ENCODE measurements around the gene RHOF.

Gene RHOF

DNA sequence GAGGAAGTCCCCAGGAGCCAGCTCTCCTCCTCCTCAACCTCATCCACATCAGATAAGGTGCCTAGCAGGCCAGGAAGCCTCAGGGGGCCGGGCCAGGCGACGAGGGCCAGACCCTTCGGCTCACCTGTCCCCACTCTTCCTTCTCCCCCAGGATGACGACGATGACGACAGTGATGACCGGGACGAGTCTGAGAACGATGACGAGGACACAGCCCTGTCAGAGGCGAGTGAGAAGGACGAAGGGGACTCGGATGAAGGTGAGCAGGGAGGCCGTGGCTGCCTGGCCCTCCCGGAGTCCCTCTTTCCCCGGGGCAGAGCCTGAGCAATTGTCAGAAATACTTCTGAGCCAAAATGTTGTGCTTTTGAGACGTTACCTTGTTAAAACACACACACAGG is 24.2 kb upstream of the RHOF start:
- DNase-seq = no peak

DNA sequence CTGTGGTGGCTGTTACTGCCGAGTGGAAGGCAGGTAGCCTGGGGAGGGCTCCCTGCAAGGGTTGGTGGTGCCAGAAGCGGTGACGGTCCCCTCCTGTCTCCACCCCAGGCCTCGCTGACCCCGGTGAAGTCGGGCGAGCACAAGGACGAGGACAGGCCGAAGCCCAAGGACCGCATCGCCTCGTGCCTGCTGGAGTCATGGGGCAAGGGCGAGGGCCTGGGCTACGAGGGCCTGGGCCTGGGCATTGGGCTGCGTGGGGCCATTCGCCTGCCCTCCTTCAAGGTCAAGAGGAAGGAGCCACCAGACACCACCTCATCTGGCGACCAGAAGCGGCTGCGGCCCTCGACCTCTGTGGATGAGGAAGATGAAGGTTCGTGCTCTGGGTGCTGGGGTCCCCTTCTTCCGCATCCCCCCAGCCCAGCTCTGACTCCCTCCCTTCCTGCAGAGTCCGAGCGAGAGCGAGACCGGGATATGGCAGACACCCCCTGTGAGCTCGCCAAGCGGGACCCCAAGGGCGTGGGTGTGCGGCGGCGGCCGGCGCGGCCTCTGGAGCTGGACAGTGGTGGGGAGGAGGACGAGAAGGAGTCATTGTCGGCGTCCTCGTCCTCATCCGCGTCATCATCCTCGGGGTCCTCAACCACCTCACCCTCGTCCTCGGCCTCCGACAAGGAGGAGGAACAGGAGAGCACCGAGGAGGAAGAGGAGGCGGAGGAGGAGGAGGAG is 23.6 kb upstream of the RHOF start:
- DNase-seq = no peak

GRCh38 chr12:121815263-121815662 is 21.8 kb upstream of the RHOF start:
- DNase-seq = no peak

DNA sequence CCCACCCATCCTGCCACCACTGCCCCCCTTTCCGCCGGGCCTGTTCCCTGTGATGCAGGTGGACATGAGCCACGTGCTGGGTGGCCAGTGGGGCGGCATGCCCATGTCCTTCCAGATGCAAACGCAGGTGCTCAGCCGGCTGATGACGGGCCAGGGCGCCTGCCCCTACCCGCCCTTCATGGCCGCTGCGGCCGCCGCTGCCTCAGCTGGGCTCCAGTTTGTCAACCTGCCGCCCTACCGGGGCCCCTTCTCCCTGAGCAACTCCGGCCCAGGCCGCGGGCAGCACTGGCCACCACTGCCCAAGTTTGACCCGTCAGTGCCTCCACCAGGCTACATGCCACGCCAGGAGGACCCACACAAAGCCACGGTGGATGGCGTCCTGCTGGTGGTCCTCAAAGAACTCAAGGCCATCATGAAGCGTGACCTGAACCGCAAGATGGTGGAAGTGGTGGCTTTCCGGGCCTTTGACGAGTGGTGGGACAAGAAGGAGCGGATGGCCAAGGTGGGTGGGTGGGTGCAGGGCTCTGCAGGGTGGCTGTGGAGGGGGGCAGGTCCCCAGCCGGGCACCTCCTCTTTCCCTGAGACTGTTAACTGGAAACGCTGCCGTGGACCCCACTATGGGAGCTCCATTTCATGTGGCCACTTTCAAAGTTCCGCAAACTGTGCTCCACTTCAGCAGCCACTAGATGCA is 21.1 kb upstream of the RHOF start:
- no peak for DNase-seq

DNA sequence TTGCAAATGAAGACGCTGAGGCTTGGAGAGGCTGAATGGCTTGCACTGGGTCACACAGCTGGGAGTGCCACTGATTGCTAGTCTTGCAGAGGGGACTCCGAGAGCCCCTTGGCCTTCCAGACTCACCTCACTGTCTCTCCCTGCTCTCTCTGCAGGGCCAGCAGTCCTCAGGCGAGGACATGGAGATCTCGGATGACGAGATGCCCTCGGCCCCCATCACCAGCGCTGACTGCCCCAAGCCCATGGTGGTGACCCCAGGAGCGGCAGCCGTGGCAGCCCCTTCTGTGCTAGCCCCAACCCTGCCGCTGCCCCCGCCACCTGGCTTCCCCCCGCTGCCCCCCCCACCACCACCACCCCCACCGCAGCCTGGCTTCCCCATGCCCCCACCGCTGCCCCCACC is 20.5 kb upstream of the RHOF start:
- no peak for DNase-seq

DNA sequence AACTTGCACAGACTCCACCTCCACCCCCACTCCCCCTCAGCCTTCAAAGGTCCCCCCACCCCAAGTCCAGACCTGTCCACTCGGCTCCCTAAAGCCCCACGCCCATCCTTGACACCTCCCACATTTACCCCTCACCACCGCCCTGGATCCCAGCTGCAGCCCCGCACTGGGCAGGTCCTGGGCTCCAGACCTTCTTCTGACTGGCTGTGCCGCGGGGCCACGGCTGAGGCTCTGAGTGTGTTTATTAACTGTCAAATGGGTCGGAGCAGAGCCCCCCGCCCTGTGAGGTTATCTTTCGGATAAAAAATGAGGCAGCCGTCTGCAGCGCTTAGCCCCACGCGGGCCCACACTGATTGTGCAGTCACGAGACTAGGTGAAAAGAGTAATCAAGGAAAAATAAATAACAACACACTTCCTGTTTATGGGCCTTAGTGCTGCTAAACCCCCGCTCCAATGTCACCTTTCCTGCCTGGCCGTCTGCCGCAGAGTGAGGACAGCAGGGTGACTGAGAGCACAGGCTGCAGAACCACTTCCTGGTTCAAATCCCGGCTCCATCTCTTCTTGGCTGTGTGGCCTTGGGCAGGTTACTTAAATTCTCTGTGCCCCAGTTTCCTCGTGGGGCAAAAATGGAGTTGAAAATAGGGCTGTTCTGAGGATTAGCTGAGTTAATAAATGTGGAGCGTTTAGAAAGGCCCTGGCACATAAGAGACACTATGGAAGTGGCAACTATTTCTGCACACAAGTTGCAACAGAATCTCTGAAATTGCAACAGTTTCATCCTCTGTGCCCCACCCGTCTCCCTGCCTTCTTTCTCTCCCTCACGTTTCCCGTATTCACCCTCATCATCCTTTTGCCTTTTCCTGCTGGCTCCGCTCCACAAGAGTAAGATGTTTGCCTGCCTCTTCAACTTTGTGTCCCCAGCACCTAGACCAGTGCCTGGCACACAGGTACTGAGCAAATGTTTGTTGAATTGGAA is 19.7 kb upstream of the RHOF start:
- no peak for DNase-seq

- no peak for DNase-seq
Observed at GRCh38 chr12:121812320-121812871, 18.9 kb upstream of the RHOF start.

DNA sequence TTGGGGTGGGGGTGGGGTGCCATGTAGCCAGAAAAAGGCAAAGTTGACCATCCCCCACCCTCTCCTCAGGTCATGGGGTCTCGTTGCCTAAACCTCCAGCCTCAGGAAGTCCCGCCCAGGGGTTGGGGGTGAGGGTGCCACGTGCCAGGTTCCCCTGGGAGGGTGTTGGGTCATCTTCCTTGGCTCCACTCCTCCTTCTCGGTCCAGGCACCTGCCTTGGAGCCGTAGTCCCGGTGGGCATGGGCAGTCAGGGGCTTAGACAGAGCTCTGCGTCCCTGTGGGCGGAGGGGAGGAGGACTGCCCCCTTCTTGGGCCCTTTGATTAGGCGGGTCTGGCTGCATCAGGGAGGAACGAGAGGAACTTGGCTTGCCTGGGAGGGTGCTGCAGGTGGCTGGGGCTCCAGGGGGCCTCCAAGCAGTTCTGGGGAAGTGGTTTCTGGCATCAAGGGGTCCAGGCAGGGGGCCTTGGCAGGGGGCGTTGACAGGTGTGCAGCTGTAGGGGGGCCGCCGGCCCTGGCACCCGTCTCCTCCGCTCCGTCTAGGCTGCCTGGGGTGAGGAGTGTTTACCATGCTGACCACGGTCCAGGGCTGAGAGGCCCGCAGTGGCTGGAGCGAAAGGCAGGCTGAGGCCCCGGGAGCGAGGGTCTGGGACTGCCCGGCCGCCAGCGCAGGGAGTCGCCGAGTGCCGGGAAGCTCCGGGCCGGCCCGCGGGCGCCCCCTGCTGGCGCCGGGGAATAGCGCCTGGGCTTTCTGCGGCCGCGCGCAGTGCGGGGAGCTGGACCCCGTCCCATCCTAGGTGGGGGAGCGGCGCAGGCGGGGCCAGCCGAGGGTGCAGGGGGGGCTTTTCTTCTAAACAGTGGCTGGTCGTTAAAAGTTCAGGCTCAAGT is 18.2 kb upstream of the RHOF start:
- no peak for DNase-seq

DNA sequence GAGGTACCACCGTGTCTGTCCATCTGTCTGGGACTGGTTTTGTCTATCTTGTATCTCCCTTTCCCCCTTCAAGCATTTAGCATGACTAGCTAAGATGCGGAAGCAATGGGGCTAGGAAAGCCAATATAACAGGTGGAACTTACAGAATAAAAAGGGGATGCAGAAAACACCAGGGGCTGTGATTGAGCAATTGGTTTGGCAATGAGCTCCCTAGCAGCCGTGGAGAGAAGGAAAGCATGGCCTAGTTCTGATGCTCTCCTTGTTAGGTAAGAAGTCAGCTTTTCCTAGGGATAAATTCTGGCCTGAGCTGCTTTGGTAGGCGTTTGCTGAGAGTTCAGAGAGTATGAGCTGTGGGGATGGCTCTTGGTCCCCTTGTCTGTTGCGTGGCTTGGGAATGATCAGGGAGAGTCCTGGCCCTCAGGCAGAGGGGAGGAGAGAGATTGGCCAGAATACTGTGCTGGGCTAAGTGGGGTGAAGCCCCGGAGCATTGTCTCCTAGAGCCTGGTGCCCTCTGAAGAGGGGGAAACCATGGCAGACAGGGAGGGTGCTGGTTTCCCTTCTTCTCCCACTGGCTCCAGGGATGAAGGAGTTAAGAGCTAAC is 17.4 kb upstream of the RHOF start:
- no peak for DNase-seq

- no peak for DNase-seq
Observed at GRCh38 chr12:121810234-121810817, 16.8 kb upstream of the RHOF start.

DNA sequence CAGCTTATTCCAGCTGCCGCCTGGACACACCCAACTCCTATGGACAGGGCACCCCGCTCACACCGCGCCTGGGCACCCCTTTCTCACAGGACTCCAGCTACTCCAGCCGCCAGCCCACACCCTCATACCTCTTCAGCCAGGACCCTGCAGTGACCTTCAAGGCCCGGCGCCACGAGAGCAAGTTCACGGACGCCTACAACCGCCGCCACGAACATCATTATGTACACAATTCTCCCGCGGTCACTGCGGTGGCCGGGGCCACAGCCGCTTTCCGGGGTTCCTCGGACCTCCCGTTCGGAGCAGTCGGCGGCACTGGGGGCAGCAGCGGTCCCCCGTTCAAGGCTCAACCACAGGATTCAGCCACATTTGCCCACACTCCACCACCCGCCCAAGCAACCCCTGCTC is 16.2 kb upstream of the RHOF start:
- DNase-seq = no peak

GRCh38 chr12:121808623-121809022 is 15.1 kb upstream of the RHOF start:
- DNase-seq = no peak

- DNase-seq = no peak
Observed at GRCh38 chr12:121807642-121808347, 14.3 kb upstream of the RHOF start.

DNA sequence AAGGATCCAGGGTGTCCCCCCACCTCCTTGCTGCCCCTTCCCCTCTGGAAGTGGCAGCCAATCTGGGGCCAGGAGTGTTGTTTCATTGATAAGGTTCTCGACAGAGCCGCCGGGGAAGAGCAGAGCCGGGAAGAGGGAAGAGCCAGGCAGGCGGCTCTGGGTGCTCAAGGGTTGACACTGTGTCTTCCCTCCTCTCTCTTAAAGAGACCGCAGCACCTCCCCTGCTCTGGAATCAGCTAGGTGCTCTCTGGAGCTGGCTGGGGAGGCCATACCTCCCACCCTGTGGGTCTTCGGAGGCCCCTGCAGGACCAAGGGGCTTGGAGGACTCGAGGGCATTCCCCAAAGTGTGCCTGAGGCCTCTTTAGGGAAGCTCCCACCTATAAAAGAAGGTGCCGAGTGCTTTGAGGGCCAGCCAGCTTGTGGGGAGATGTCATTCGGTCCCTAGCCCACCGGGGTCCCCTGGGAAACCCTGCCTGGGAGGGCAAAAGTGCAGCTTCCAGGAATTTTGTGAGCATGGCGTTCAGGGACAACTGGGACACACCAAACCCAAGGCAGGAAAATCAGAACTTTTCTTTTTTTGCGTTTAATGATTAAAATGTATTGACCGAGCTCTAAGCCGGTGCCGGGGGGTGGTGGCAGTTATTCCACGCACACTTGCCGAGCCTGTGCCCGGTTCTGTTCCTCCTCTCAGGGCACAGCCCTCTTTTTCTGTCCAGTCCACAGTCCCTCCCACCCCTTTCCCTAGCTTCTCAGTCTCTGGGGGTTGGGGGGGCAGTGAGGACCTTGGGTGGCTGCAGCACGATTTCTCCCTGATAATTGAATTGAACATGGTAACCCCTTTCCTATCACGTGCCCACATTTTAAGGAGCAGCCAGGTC is 13.3 kb upstream of the RHOF start:
- no peak for DNase-seq

- no peak for DNase-seq
Observed at GRCh38 chr12:121806009-121806545, 12.6 kb upstream of the RHOF start.

DNA sequence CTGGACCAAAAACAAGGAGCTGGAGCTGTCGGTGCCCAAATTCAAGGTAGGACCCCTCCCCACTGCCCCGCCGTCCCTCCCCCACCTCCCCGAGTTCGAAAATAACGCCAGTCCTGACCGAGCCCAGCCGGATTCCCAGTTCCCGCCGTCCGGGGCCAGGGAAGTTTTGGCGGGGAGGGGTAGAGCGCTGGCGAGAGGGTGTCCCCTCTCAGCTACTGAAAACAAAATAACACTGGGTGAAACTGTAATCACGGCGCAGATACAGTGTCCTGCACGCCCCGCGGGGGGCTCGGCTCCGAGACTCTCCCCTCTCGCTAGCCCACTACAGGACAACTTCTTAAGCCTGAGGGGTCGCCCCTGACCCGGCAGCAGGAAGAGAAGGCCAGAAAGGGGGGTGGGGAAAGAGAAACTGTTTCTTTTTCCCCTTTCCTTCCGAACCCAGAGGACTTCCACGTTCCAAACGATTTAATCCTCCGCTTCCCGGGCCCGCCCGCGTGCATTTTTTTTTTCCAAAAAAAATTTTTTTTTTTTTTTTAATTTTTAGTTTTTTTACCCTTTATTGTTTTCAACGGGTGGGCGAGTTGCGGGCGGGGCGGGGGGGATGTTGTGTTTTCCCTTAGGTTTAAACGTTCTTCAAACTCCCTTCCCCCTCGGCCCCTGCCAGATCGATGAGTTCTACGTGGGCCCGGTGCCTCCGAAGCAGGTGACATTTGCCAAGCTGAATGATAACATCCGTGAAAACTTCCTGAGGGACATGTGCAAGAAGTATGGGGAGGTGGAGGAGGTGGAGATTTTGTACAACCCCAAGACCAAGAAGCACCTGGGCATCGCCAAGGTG is 11.9 kb upstream of the RHOF start:
- no peak for DNase-seq

- DNase-seq = no peak
Observed at GRCh38 chr12:121804417-121805111, 11.1 kb upstream of the RHOF start.

Measured in cortex of kidney (tissue), 1 donor.